ENCODE measurements around the gene SRGAP2C. TPM values are rescaled to one million over a fixed set of nuclear protein-coding genes. Genes with fewer than 3 reads are reported as not detected.
A peak's percentile ranks its signal among the peaks of the same experiment; 100 is the strongest.
"Not testable (repeated sequence)": the region's sequence is repeated elsewhere in the genome, so short reads cannot be mapped to it uniquely, and the experiment has no call there.

SRGAP2C gene
- total RNA-seq, 1 experiment from 2014 or later = 36.6 TPM

DNA sequence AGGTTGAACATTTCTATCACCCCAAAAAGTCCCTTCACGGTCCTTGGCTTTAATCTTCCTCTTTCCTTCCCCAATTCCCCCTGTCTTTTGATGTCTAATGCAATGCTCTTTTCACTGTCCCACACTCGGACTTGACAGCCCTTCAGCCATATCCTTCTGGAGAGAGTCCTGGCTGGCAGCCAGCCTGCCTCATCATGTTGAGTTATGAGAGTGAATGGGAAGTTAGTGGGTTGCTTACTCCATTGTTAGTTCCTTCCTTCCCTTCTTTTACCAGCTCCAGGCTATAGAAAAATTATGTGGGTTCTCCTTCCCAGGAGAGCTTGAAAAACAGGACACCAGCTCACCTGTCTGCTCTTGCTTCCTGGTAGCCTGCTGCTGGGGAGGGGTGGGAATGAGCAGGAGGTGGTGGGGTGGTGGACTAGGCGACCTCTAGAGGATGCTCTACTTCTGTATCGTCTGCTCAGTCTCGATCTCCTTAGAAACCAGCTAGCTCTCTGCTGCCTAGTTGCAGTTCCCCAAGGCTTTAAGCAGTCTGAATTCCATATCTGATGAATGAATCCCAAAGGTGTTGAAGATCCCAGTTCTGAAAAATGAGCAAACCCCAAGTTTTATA lies 29.9 kb downstream of the SRGAP2C start:
- H3K36me3 Mint-ChIP-seq (ENCODE audit: insufficient read depth, unreplicated experiment); H3K27me3 Mint-ChIP-seq (ENCODE audit: insufficient read depth, unreplicated experiment); intact Hi-C loops (cut with micrococcal nuclease); H3K9me3 Mint-ChIP-seq (ENCODE audit: unreplicated experiment); POLR2A ChIA-PET; DNase-seq (ENCODE audit: unreplicated experiment); BruUV-seq (replicated peaks); H3K4me3 Mint-ChIP-seq (ENCODE audit: unreplicated experiment); H3K27ac Mint-ChIP-seq (ENCODE audit: low read depth, unreplicated experiment); H3K4me1 Mint-ChIP-seq (ENCODE audit: insufficient read depth, unreplicated experiment); CTCF ChIA-PET: not testable (repeated sequence)

DNA sequence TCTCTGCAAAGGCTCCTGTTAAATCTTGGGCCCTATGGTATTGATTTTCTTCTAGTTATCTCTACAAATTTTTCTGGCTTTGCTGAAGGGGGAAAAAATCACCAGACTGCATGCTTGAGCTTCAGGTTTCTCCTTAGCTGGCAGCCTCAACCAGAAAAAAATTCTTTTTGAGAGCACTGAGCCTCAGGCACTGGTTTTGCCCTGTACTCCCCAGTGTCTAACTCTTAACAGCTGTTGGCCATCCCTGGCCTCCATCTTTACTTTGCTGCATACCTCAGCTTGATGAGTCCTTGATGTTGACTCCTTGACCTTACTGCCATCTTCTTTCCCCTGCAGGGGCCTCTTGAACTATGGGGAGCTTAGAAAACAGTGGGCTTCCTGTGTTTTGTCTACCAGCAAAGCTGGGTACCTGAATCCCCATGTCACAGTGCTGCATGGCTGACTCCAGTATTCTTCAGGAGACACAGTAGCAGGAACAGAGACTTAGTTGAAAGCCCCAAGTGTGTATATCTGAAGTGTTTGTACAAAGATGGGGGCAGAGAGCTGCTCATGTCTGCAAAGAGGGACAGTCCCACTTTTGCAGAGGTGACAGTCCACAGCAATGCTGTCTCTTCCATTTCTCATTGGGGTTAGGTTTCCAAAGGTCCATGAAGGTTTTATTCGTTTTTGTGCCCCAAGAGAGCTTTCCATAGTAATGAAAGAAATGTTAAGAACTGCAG lies 31.1 kb downstream of the SRGAP2C start:
- H3K4me3 Mint-ChIP-seq (ENCODE audit: unreplicated experiment); intact Hi-C loops (cut with micrococcal nuclease); POLR2A ChIA-PET; H3K27ac Mint-ChIP-seq (ENCODE audit: low read depth, unreplicated experiment); H3K9me3 Mint-ChIP-seq (ENCODE audit: unreplicated experiment); BruUV-seq (replicated peaks); DNase-seq (ENCODE audit: unreplicated experiment); H3K4me1 Mint-ChIP-seq (ENCODE audit: insufficient read depth, unreplicated experiment); H3K27me3 Mint-ChIP-seq (ENCODE audit: insufficient read depth, unreplicated experiment); CTCF ChIA-PET; H3K36me3 Mint-ChIP-seq (ENCODE audit: insufficient read depth, unreplicated experiment): not testable (repeated sequence)

DNA sequence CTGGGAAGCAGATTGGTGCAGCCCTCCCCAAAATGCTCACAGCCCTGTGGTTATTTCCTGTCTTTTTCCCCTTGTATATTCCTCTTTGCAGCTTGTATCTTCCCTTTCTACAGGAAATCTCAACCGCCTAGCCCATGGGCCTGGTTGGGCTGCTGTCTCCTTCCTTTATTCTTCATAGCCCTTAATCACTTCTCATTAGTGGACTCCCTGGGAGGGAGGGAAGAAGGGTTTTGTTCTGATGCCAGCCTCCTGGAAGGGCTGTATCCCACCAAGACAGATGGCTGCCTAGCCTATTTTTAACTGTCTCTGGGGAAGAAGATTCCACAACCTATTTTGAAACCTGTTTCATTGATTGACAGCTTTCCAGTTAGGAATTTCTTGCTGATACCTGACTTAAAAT lies 31.9 kb downstream of the SRGAP2C start:
- POLR2A ChIA-PET; H3K9me3 Mint-ChIP-seq (ENCODE audit: unreplicated experiment); H3K36me3 Mint-ChIP-seq (ENCODE audit: insufficient read depth, unreplicated experiment); DNase-seq (ENCODE audit: unreplicated experiment); H3K4me1 Mint-ChIP-seq (ENCODE audit: insufficient read depth, unreplicated experiment); H3K27ac Mint-ChIP-seq (ENCODE audit: low read depth, unreplicated experiment); H3K27me3 Mint-ChIP-seq (ENCODE audit: insufficient read depth, unreplicated experiment); CTCF ChIA-PET; H3K4me3 Mint-ChIP-seq (ENCODE audit: unreplicated experiment); BruUV-seq (replicated peaks); intact Hi-C loops (cut with micrococcal nuclease): not testable (repeated sequence)

DNA sequence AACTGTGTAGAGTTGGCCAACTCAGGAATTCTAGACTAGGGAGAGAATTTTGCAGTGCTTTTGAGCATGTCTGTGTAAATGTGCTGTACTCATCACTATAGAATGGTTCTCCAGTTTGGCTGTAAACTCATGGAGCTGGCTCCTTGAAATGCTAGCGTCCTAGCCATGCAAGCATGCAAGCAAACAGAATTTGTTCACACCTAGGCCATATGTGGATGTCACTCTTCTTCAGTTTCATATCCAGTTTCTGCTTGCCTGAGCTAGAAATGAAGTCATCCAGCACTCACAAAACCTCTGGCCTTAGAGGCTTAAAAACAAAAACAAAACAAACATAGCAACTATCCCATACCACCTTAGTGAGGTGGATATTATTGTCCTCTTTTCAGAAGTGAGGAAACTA lies 37.0 kb downstream of the SRGAP2C start:
- POLR2A ChIA-PET; DNase-seq (ENCODE audit: unreplicated experiment); H3K36me3 Mint-ChIP-seq (ENCODE audit: insufficient read depth, unreplicated experiment); H3K27me3 Mint-ChIP-seq (ENCODE audit: insufficient read depth, unreplicated experiment); H3K4me3 Mint-ChIP-seq (ENCODE audit: unreplicated experiment); BruUV-seq (replicated peaks); CTCF ChIA-PET; H3K4me1 Mint-ChIP-seq (ENCODE audit: insufficient read depth, unreplicated experiment); H3K27ac Mint-ChIP-seq (ENCODE audit: low read depth, unreplicated experiment); H3K9me3 Mint-ChIP-seq (ENCODE audit: unreplicated experiment); intact Hi-C loops (cut with micrococcal nuclease): not testable (repeated sequence)

DNA sequence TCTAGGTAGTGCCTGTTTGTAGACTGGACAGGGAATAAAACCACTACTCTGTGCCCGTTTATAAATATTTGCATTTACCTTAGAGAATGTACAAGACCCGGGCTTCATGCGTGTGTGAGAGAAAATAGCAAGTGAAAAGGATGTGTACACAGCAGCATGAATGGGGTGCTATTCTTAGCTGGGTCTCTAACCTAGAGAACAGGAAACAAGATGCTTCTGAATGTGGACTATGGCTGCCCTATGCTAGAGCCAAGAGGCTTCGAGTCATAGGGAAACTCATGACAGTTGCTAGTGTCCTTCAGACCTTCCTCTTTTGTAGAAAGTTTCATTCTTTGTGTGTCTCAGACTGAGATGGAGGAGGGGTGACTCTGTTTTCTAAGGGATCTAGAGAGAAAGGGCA lies 39.9 kb downstream of the SRGAP2C start:
- H3K4me3 Mint-ChIP-seq (ENCODE audit: unreplicated experiment); H3K4me1 Mint-ChIP-seq (ENCODE audit: insufficient read depth, unreplicated experiment); DNase-seq (ENCODE audit: unreplicated experiment); POLR2A ChIA-PET; H3K9me3 Mint-ChIP-seq (ENCODE audit: unreplicated experiment); H3K27ac Mint-ChIP-seq (ENCODE audit: low read depth, unreplicated experiment); H3K27me3 Mint-ChIP-seq (ENCODE audit: insufficient read depth, unreplicated experiment); intact Hi-C loops (cut with micrococcal nuclease); BruUV-seq (replicated peaks); CTCF ChIA-PET; H3K36me3 Mint-ChIP-seq (ENCODE audit: insufficient read depth, unreplicated experiment): not testable (repeated sequence)

DNA sequence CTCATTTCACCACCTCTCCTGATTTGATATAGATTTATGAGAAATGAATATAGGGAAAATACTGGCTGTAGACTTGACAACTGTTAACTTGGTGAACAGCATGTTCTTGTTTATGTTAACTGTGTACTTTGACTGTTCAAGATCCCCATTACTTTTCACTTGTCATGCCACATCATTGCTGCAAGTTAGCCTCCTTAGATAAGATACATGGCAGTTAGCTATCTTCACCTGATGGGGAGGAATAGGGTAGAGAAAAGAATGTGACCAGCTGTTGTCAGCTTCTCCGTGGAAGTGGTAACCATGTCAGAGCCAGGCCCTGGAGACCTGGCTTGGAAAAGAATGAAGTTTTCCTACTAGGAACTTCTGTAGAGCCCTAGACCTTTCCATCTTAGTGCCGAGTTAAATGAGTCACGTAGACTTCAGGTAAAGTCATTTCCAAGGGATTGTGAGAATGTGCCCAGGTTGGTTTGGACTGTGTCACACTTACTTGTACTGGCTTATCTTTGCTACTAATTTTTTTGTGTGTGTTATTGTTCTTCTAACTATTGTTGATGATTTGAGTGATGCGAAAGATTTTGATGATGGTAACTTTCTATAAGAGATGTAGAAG lies 41.6 kb downstream of the SRGAP2C start:
- H3K4me1 Mint-ChIP-seq (ENCODE audit: insufficient read depth, unreplicated experiment); H3K4me3 Mint-ChIP-seq (ENCODE audit: unreplicated experiment); intact Hi-C loops (cut with micrococcal nuclease); DNase-seq (ENCODE audit: unreplicated experiment); H3K36me3 Mint-ChIP-seq (ENCODE audit: insufficient read depth, unreplicated experiment); H3K27me3 Mint-ChIP-seq (ENCODE audit: insufficient read depth, unreplicated experiment); POLR2A ChIA-PET; H3K9me3 Mint-ChIP-seq (ENCODE audit: unreplicated experiment); H3K27ac Mint-ChIP-seq (ENCODE audit: low read depth, unreplicated experiment); CTCF ChIA-PET: not testable (repeated sequence)
- BruUV-seq (replicated peaks) = TSS peak; percentile 94

DNA sequence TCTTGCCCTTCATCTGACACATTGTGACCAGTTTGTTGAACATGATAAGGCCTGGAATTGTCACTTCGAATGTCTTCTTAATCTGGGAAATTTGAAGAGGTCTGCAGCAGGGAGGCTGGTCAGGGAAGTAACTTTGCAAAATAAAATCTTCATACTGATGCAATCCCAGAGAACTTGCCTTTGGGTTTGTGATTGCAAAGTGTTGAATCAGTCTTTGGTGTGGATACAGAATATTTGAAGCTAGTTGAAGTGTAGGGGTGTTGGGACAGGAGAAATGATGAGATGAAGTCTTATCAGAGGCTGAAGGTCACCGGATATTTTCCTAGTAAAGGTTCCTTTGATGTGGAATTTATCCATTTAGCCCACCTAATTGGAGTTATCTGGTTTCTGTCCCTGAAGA lies 42.1 kb downstream of the SRGAP2C start:
- H3K27ac Mint-ChIP-seq (ENCODE audit: low read depth, unreplicated experiment); CTCF ChIA-PET; H3K4me1 Mint-ChIP-seq (ENCODE audit: insufficient read depth, unreplicated experiment); H3K27me3 Mint-ChIP-seq (ENCODE audit: insufficient read depth, unreplicated experiment); BruUV-seq (replicated peaks); H3K4me3 Mint-ChIP-seq (ENCODE audit: unreplicated experiment); H3K9me3 Mint-ChIP-seq (ENCODE audit: unreplicated experiment); POLR2A ChIA-PET; DNase-seq (ENCODE audit: unreplicated experiment); intact Hi-C loops (cut with micrococcal nuclease); H3K36me3 Mint-ChIP-seq (ENCODE audit: insufficient read depth, unreplicated experiment): not testable (repeated sequence)

DNA sequence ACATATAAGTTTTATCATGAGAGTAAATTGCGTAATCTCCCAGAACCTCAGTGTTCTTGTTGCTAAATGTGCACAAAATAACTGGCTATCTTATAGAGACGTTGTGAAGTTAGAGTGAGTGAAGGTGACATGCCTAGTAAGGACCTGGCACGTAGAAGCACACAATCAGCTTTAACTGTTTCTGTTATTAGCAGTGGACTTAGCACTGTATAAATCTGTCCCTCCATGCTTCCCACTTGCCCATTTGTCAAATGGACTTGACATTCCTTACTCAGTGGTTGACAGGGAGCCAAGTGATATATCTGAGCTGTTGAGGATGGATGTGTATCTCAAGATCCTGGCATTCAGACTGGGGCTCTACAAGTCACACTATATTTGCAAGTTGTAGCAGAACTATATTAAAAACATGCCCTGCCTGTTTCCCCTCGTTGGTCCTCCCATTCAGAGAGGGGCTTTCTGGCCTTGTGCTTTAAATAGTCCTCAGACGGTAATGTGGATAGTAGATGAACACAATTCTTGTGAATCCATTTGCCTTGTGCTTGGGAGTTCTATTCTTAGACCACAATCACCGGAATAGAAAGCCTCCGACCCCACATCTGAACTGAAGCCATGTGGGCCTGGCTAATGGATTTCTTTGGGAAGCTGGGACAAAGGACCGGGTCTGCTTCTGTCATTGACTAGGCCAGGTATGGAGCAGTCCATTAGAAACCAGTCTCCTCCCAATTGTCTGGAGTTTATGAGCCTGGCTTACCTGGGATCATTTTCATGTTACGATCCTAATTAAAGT lies 43.0 kb downstream of the SRGAP2C start:
- POLR2A ChIA-PET = not testable (repeated sequence)

DNA sequence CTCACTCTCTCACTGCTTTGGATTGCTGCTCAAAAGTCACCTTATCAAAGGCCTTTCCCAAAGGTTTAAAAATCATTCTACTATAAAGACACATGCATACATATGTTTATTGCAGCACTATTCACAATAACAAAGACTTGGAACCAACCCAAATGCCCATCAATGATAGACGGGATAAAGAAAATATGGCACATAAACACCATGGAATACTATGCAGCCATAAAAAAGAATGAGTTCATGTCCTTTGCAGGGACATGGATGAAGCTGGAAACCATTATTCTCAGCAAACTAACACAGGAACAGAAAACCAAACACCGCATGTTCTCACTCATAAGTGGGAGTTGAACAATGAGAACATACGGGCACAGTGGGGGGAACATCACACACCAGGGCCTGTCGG lies 45.9 kb downstream of the SRGAP2C start:
- H3K27me3 Mint-ChIP-seq (ENCODE audit: insufficient read depth, unreplicated experiment); H3K9me3 Mint-ChIP-seq (ENCODE audit: unreplicated experiment); DNase-seq (ENCODE audit: unreplicated experiment); H3K27ac Mint-ChIP-seq (ENCODE audit: low read depth, unreplicated experiment); H3K4me3 Mint-ChIP-seq (ENCODE audit: unreplicated experiment); H3K4me1 Mint-ChIP-seq (ENCODE audit: insufficient read depth, unreplicated experiment); BruUV-seq (replicated peaks); H3K36me3 Mint-ChIP-seq (ENCODE audit: insufficient read depth, unreplicated experiment); POLR2A ChIA-PET; intact Hi-C loops (cut with micrococcal nuclease); CTCF ChIA-PET: not testable (repeated sequence)

More for the DNA sequence above, 43.0 kb downstream of the SRGAP2C start:
- BruUV-seq (replicated peaks); H3K9me3 Mint-ChIP-seq (ENCODE audit: unreplicated experiment); CTCF ChIA-PET; H3K27ac Mint-ChIP-seq (ENCODE audit: low read depth, unreplicated experiment); H3K4me3 Mint-ChIP-seq (ENCODE audit: unreplicated experiment); H3K27me3 Mint-ChIP-seq (ENCODE audit: insufficient read depth, unreplicated experiment); intact Hi-C loops (cut with micrococcal nuclease); H3K36me3 Mint-ChIP-seq (ENCODE audit: insufficient read depth, unreplicated experiment); H3K4me1 Mint-ChIP-seq (ENCODE audit: insufficient read depth, unreplicated experiment); DNase-seq (ENCODE audit: unreplicated experiment): not testable (repeated sequence)
